ENCODE measurements around the gene SLC1A7. TPM values are rescaled to one million over a fixed set of nuclear protein-coding genes. Genes with fewer than 3 reads are reported as not detected.

Gene SLC1A7
- total RNA-seq, 1 donor from 2014 or later: 0.29 TPM

DNA sequence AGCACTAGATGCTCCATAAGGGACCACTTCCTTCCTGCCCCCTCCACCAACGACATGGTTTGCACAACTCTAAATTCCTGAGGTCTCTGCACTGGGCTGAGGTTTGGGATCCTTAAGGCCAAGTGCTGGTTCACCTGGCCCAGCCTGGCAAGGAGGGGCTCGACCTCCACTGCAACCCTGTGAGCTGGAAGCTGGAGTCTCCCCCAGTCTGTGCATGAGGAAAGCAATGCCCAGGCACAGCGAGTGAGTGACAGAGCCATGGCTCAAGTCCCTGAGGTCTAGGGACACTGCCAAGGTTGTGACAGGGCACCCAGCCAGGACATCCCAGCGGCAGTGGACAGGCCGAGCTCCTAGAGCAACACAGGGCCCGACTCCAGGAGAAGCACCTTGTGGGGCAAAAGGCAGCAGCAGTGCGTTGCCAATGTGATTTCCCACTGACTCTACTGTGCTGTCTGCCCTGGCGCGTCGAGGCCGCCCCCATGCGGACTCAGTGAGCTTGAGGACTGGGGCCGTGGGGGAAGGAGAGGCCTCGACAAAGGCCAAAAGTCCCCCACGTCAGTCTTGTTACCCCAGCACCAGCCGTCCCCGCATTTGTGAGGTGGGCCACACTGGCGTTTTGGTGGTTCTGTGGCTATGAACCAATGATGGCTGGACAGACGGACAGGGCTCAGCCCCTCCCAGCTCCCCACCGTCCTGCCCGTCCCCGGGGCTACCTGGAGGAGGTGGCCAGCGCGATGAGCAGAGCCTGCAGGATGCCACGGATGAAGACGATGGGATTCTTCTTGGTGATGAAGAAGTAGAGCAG, 50.4 kb downstream of the SLC1A7 start:
- peak; percentile 51 for DNase-seq (ENCODE audit: low read depth)

DNA sequence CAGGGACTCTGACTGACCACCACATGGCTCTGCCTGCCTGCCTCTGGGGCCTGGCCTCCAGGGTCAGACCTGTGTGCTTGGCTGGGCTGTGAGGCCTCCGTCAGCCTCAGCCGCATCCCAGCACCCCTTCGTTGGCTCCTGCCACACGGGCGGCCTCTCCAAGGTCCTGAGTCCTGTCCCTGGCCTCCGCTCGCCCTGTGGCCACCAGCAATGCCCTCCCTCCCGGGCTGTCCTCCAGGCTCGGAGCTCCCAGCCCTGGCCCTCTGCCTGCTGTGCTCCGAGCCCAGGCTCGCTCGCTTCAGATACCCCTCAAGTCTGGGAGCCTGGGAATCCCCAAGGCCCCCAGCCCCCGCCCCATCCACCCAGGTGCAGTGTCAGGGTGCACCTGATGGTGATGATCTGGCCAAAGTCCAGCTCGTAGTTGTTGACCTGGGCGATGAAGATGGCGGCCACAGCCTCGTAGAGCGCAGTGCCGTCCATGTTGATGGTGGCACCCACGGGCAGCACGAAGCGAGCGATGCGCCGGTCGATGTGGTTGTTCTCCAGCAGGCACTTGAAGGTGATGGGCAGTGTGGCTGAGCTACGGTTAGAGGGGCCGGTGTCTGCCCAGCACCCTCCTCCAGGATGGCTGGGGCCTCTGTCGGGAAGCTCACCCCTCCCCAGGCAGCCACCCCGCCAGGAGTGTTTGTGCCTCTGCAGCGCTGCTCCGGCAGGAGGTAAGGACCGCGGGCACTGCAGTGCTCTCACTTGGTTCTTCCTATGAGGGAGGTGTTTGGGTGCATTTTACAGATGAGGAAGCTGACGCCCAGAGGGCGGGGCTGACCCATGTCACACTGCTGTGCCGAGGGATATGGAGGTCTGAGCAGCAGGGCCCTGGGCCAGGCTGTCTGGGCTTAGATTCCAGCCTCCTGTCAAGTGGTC, 52.0 kb downstream of the SLC1A7 start:
- DNase-seq (ENCODE audit: low read depth): no peak

DNA sequence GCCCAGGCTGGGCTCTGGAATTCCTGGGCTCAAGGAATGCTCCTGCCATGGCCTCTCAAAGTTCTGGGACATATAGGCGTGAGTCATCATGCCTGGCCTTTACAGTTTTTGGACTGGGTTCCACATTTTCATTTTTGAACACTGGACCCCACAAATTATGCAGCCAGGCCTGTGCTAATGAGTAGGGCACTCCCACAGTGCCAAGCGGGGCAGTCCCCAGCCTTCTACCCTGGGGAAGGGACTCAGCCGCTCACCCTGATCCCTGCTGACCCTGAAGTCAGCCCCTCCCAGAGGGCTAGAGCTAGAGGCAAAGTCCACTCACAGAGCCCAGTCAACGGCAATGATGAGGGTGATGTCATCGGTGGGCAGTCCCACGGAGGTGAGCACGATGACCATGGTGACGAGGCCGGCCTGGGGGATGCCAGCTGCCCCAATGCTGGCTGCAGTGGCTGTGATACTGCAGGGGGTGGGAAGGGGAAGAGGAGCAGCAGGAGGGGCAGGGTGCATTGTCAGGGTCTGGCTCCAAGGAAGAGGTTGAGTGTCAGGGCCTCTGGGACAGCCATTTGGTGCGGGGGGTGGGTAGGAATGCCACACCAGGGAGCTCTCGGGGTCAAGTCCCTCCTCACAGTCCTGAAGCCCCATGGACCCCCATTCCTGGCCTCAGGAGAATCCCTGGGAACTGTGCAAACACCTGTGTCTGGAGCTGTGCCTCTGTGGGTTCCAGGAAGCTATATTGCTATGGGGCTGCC, 52.8 kb downstream of the SLC1A7 start:
- DNase-seq (ENCODE audit: low read depth): peak; percentile 47

DNA sequence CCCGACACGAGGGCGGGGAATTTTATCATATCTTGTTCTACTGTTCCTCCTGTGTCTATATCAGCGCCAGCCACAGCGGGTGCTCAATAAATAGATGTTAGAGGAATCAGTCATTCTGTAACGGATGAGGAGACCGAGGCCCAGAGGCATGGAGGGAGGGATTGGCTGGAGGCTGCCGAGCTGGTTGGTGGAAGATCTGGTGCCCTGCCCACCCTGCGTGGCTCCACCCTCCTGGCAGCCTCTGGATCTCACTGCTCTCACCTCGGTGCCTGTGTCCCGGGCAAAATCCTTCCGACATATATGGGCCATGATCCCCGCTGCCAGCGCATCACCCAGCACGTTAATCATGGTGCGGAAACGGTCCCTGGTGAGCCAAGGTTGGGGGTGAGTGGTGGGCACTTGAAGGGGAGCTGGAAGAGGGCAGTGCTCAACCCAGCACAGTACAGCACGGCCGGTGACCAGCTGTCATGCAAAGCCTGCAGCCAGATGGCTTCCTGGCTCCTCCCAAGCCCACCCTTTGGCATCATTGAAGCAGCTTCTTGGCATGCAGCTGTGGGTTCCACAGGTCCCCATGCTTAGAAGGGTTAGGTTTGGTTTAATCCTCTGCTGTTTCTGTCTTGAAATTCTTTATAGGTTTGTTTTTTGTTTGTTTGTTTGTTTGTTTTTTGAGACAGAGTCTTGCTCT, 53.7 kb downstream of the SLC1A7 start:
- peak; percentile 83 for DNase-seq (ENCODE audit: low read depth)

DNA sequence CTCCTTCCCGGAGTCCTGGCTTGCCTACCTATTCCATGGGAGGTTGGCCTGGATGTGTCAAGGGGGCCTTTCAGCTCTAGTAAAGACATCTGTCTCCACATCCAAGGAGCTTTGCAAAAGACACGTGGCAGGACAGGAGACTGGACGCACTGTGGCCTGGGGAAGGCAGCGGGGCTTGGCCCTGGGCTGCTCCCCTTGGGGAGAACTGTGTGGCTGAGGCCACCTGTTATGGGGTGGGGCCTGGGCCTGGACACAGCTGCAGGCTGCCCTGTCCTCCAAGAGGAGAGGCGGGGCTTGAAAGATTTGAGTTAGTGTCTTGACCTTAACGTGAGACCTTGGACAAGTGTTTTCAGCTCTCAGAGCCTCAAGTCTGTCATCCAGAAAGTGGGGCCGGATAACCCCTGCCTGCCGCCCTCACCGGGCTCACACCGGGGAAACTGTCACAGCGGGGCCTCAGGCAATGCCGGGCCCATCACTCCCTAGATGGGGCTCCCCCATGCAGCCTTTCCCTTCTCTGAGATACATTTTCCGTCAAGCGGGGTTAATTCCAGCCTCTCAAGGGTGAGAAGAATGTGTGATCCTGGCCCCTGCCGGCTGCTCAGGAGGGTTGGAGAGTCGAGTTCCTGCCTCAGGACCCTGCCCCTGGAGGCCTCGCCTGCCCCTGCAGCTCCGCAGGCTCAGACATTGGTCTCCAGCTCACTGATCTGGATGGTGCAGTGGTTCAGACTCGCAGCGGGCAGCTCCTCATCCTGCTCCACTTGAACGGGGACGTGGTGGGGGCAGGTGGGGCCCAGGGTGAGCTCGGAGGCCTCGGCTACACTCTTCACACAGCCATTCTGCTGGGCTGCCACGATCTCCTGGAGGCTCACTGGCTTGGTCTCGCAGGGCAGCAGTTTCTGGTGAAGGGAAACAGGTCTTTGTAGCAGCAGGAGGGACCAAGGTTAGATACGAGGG, 54.8 kb downstream of the SLC1A7 start:
- peak; percentile 93 for DNase-seq (ENCODE audit: low read depth)

DNA sequence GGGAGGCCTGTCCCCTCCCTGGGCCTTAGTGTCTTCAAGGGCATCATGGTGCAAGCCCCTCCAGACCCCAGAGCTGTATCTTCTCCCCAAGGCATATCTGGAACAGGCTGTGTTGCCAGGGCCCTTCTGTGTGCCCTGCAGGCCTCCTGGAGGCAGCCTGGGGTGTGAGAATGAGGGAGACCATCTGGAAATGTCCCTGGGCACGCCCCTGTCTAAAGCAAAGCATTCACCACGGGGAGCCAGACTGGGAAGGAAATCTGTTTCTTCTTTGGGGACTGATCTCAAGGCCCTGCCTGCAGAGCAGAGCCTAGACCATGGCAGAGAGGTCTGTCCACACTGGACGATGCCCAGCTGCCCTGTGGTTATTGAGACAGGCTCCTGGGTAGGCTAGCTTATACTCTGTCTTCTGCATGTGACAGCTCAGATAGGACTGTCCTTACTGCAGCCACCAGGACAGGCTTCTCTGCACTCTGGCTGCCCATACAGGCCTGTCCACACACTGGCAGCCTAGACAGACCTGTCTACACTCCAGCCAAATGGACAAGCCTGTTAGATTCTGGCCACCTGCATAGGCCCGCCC, 55.9 kb downstream of the SLC1A7 start:
- peak; percentile 85 for DNase-seq (ENCODE audit: low read depth)

DNA sequence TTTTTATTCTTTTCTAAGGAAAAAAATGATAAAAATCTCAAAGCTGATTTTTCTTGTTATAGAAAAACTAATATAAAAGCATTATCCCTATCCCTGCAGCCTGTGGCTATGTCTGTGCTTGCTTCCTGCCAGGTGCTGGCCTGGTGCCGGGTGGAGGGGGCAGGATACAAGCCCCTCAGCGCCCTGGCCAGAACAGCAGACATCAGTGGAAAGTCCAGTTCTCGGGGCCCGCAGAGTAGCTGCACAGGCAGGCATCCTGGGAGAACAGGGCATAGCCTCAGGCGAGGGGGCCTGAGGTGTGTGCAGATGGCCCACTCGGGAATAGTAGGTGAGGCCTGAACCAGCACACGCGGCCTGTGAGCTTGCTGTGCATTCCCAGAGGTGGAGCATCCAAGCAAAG, 57.0 kb downstream of the SLC1A7 start:
- DNase-seq (ENCODE audit: low read depth): no peak

DNA sequence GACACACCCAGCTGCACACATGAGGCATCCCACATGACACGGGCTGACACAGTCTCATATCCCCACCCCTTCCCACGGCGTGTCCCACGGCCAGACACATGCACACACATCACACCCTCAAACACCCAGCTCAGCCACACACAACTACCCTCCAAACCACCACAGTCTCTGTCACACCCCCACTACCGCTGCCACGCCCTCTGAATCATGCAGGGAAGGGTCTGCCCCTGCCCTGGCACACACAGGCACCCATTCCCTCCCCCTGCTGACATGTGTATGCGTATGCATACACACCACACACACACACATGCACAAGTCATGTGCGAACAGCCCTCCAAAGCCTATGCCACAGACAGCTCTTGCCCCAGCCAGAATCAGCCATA, 57.9 kb downstream of the SLC1A7 start:
- DNase-seq (ENCODE audit: low read depth): peak; percentile 48

DNA sequence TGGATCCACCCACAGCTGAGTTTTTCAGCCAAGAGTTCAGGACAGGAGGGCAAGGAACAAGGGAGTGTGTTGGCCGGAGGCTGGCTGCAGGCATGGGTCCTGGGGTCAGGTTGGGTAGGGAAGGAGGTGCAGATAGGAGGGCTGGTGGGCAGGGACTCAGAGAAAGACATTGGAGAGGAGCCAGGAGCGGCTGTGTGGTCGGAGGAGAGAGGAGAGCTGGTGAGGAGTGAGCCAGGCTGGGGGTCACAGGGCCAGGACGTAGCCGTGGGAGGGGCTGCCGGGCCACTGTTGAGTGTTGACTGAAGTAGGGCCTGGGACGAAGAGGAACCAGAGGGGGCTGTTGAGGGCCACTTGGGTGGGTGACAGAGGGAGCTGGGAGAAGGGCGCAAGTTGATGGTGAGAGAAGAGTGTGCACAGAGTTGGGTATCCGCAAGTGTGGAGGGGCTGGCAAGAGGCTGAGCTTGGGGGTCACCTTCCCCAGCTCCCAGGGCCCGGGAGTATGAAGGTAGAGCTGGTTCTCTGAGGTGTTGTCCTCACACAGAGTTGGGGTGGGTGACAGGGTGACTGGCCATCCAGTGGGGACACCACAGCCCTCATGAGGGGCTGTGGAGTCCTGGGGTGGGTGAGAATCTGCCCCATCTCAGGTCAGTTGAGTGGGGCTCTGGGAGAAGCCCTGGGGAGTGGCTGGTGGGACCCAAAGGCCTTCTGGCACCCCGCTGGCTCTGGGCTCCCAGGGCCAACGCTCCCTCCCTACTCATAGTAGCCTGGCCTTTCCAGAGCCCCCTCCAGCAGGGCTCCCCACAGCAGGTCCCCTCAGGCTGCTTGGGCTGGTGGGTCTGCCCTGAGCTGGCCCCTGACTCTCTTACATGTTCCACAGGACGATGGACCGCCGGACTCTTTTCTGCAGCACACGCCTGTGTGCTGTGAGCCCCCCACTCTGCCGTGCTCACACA, 58.5 kb downstream of the SLC1A7 start:
- DNase-seq (ENCODE audit: low read depth): no peak

DNA sequence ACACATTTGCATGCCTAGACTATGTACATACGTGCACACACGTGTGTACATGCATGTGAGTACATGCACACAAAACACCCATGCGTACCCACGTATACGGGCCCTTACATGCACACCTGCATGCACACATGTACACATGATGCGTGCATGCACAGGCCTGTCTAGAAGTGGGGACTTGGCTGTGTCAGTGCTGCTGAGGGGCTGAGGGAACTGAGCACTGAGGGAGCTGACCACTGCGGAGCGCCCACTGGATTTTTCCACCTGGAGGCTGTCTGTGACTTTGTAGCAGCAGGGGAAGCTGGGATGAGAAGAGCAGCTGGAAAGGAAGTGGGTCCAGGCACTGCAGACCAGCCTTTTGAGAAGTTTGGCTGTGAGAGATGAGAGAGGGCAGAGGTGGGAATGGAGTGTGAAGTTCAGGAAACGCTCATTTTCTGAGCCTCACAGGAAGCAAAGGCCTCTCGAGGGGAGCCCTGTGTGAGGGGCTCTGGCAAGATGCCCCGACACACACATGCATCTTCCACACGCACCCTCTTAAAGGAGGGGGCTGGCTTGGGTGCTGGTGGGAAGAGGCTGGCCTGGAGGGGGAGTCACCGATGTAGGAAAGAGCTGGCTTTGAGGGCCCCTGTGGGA, 59.5 kb downstream of the SLC1A7 start:
- no peak for DNase-seq (ENCODE audit: low read depth)

DNA sequence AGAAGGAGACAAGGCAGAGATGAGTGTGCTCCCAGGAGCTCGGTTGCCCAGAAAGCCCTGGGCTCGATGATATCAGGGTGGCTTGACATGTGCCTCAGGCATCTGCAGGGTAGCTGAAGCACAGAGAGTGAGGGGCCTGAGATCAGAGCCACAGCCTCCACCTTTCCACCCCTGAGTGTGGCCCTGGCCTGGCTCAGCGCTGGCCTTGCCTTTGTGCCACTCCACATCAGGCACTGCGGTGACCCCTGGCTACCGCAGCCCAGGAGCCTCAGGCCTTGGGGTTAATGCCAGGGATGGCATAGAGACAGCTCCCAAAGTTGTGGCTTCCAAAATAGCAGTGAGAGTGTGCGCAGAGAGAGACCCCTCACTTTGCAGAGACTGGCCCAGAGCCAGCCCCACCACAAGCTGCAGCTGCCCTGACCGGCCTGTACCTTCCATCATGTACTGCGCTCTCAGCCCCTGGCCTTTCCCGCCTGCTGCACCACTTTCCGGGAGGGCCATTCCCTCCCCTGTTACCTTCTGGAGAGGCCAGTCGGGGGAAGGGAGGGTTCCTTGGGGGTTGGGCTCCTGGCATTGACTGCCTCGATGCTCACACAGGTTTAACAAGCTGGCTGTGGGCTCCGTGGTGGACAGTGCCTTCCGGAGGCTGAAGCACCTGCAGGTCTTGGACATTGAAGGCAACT, 60.9 kb downstream of the SLC1A7 start:
- DNase-seq (ENCODE audit: low read depth): no peak

DNA sequence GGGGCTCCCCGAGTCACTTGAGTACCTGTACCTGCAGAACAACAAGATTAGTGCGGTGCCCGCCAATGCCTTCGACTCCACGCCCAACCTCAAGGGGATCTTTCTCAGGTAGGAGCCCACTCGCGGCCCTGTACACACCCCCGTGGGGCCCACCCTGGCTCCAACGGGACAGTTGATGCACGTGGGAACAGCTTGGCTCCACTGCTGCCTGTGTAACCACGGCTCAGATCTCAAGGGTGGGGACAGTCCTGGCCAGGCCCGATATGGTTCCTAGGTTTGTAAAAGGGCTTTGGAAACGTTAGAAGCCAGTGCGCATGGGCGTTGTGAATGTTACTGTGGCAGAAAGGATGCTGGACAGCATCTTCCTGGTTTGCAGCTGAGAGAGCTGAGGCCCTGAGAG, 61.7 kb downstream of the SLC1A7 start:
- no peak for DNase-seq (ENCODE audit: low read depth)

DNA sequence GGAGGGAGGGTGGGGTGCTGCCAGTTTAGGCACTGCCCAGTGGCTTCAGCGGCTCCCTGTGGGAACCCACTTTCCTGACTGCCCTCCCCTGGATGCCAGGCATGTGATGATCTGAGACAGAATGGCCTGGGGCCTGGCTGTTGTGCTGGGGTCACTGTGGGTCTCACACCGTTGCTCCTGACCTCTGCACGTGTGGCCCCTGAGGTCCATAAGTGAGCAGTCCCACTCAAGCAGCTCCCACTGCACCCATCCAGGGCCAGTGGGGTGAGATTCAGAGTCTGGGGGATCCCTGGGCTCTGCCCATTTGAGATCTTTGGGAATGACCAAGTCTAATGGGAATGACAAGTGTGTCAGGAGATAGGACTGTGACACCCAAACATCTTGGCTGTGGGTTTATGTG, 62.4 kb downstream of the SLC1A7 start:
- no peak for DNase-seq (ENCODE audit: low read depth)

DNA sequence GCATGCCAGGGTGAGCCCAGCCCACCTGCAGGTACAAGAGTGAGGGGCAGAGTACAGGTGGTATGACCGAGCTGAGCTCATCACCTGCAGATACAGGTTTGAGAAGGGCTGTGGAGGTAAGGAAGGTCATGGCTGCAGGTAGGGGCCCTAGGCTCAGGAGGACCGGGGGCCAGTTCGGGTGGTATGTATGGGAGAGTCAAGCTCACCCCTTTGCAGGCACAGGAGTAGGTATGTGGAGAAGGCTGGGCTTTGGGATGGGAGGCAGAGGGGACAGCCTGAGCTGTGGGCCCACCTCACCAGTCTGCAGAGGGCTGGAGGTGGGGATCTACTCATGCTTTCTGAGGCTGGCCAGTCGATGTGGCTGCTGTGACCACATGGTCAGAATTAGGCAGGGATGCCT, 63.2 kb downstream of the SLC1A7 start:
- DNase-seq (ENCODE audit: low read depth): no peak

DNA sequence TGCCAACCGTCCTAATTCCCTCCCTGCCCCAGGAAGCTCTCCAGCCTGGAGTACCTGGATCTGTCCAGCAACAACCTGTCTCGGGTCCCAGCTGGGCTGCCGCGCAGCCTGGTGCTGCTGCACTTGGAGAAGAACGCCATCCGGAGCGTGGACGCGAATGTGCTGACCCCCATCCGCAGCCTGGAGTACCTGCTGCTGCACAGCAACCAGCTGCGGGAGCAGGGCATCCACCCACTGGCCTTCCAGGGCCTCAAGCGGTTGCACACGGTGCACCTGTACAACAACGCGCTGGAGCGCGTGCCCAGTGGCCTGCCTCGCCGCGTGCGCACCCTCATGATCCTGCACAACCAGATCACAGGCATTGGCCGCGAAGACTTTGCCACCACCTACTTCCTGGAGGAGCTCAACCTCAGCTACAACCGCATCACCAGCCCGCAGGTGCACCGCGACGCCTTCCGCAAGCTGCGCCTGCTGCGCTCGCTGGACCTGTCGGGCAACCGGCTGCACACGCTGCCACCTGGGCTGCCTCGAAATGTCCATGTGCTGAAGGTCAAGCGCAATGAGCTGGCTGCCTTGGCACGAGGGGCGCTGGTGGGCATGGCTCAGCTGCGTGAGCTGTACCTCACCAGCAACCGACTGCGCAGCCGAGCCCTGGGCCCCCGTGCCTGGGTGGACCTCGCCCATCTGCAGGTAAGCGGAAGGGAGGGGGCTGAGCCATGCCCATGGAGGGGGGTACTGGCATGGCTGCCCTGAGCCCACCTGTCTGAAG, 63.9 kb downstream of the SLC1A7 start:
- DNase-seq (ENCODE audit: low read depth): no peak

DNA sequence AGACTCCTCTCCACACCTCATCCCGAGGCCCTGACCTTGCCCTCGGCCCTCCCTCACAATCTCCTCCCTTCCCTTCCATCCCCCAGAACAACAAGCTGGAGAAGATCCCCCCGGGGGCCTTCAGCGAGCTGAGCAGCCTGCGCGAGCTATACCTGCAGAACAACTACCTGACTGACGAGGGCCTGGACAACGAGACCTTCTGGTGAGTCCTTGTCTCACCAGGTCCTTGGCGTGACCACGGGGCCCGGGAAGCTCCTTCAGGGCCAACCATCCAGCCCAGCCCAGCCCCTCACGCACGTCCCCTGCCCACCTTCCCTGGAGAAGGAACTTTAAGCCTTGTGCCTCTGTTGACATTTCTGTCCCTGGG, 64.9 kb downstream of the SLC1A7 start:
- no peak for DNase-seq (ENCODE audit: low read depth)
